GM19238 (cell line): ENCODE data around the gene CCDC85C.

Source experiments
- DNase-seq: peaks from one replicate; pipeline ENCODE4 v3.0.0; 2011; ENCODE audit warnings: low spot score; ENCODE audit not compliant: insufficient read length

CCDC85C gene

GRCh38 chr14:99573436-99574098 lies 30.4 kb downstream of the CCDC85C start:
- DNase-seq, result no peak

- DNase-seq, result no peak
These were observed 31.0 kb downstream of the CCDC85C start for GRCh38 chr14:99573000-99573330.

GRCh38 chr14:99572173-99572999 lies 31.6 kb downstream of the CCDC85C start:
- DNase-seq, result no peak

- DNase-seq, result no peak
These were observed 32.6 kb downstream of the CCDC85C start for GRCh38 chr14:99571303-99571986.

GRCh38 chr14:99570544-99571302 lies 33.3 kb downstream of the CCDC85C start:
- no peak for DNase-seq

- DNase-seq, result no peak
These were observed 34.1 kb downstream of the CCDC85C start for GRCh38 chr14:99569725-99570543.

- DNase-seq, result no peak
These were observed 35.1 kb downstream of the CCDC85C start for GRCh38 chr14:99568567-99569560.

- no peak for DNase-seq
These were observed 37.3 kb downstream of the CCDC85C start for GRCh38 chr14:99566390-99567354.

GRCh38 chr14:99566009-99566389 lies 38.0 kb downstream of the CCDC85C start:
- no peak for DNase-seq

GRCh38 chr14:99565383-99565782 lies 38.6 kb downstream of the CCDC85C start:
- DNase-seq, result no peak

- DNase-seq, result no peak
These were observed 39.1 kb downstream of the CCDC85C start for GRCh38 chr14:99564926-99565259.

GRCh38 chr14:99564256-99564925 lies 39.6 kb downstream of the CCDC85C start:
- DNase-seq, result no peak

GRCh38 chr14:99563749-99564129 lies 40.3 kb downstream of the CCDC85C start:
- DNase-seq, result no peak

- DNase-seq, result no peak
These were observed 40.9 kb downstream of the CCDC85C start for GRCh38 chr14:99562856-99563748.

GRCh38 chr14:99561864-99562263 lies 42.1 kb downstream of the CCDC85C start:
- no peak for DNase-seq

- DNase-seq, result no peak
These were observed 42.9 kb downstream of the CCDC85C start for GRCh38 chr14:99560922-99561683.
